Tibial nerve (tissue), 4 donors: ENCODE measurements around the gene PLEKHS1. TPM values are rescaled to one million over a fixed set of nuclear protein-coding genes. Genes with fewer than 3 reads are reported as not detected.

Experiments
- small RNA-seq: library from RNA; depleted of rRNA; stranded (forward); fragments of <200 nt; gene quantifications from one replicate; pipeline ENCODE3, GENCODE V24; 2016
- total RNA-seq, 4 donors: library from RNA; depleted of rRNA; stranded (reverse); fragments of >200 nt; gene quantifications; one replicate each; pipeline ENCODE4 v1.1.0, GENCODE V29; 2016

PLEKHS1 gene
- total RNA-seq, 4 donors from 2014 or later: not detected

Small RNA genes lying within 50 kb of the gene (small RNA-seq; reads per million reads assigned to genes)
- not detected for gene RF00560

Other genes starting within 250 kb of the PLEKHS1 start
- not detected for gene HABP2, start 198.6 kb upstream of the PLEKHS1 start, total RNA-seq
- gene NRAP, start 87.6 kb upstream of the PLEKHS1 start, total RNA-seq: under 1 TPM in 1 of 4 donors, not detected in 3; under 0.01 TPM
- gene CASP7, start 71.8 kb upstream of the PLEKHS1 start, total RNA-seq: 10 to 100 TPM; 12.9 to 18.4 (median 16.8) TPM
- 1 to 10 TPM; 3.6 to 4.9 (median 4.5) TPM for gene DCLRE1A, start 102.4 kb downstream of the PLEKHS1 start, total RNA-seq
- 100 to 1,000 TPM in 1 of 4 donors, 10 to 100 TPM in 3; 42.9 to 100 (median 50.6) TPM for gene NHLRC2, start 103.0 kb downstream of the PLEKHS1 start, total RNA-seq